ENCODE results near the gene TGM6.

DNA sequence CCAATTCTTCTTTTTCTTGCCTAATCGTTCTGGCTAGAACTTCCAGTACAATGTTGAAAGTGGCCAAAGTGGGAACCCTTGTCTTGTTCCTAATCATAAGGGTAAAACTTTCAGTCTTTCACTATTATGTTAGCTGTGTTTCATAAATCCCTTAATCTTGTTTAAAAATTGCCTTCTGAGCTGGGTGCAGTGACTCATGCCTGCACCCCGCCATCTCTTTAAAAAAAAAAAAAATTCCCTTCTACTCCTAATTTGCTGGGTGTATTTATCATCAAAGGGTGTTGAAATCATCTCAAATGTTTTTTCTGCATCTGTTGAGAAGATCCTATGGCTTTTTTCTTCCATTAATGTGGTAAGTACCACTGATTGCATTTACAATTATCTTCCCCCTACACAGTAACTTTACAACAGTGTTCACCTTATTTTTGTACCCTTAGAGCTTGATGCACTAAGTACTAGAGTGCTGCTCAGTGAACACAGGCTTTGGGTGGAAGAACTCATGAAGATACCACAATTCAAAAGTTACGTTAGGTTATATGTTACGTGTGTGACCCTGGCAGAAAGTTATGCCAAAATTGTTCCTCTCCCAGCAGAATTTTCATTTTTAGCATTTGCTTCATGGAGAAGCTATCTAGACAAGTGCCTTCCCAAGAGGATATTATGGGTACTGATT is 80.2 kb downstream of the TGM6 start:
- no peak for TF ChIP-seq NR1H2 (CRISPR knock-in tag; IDR thresholded peaks at IDR 0.05)
- TF ChIP-seq, protein P1, sequence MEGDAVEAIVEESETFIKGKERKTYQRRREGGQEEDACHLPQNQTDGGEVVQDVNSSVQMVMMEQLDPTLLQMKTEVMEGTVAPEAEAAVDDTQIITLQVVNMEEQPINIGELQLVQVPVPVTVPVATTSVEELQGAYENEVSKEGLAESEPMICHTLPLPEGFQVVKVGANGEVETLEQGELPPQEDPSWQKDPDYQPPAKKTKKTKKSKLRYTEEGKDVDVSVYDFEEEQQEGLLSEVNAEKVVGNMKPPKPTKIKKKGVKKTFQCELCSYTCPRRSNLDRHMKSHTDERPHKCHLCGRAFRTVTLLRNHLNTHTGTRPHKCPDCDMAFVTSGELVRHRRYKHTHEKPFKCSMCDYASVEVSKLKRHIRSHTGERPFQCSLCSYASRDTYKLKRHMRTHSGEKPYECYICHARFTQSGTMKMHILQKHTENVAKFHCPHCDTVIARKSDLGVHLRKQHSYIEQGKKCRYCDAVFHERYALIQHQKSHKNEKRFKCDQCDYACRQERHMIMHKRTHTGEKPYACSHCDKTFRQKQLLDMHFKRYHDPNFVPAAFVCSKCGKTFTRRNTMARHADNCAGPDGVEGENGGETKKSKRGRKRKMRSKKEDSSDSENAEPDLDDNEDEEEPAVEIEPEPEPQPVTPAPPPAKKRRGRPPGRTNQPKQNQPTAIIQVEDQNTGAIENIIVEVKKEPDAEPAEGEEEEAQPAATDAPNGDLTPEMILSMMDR (IDR thresholded peaks at IDR 0.05), result no peak
- TF ChIP-seq RELA (CRISPR knock-in tag; IDR thresholded peaks at IDR 0.05; ENCODE audit: borderline replicate concordance), result no peak
- TF ChIP-seq, protein P2, sequence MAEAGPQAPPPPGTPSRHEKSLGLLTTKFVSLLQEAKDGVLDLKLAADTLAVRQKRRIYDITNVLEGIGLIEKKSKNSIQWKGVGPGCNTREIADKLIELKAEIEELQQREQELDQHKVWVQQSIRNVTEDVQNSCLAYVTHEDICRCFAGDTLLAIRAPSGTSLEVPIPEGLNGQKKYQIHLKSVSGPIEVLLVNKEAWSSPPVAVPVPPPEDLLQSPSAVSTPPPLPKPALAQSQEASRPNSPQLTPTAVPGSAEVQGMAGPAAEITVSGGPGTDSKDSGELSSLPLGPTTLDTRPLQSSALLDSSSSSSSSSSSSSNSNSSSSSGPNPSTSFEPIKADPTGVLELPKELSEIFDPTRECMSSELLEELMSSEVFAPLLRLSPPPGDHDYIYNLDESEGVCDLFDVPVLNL (CRISPR knock-in tag; IDR thresholded peaks at IDR 0.05; ENCODE audit: borderline replicate concordance, low read depth), result no peak

All from WTC11 (cell line).